HG02588 (cell line): ENCODE measurements around the gene TMEM129.
"Not testable (repeated sequence)": the region's sequence is repeated elsewhere in the genome, so short reads cannot be mapped to it uniquely, and the experiment has no call there.

Experiments used
- ATAC-seq: cut with Tn5 transposase; IDR thresholded peaks from one replicate; pipeline ENCODE4 v1.9.1; 2021; ENCODE audit warnings: mild to moderate bottlenecking, moderate library complexity; ENCODE audit not compliant: unreplicated experiment

The TMEM129 gene

DNA sequence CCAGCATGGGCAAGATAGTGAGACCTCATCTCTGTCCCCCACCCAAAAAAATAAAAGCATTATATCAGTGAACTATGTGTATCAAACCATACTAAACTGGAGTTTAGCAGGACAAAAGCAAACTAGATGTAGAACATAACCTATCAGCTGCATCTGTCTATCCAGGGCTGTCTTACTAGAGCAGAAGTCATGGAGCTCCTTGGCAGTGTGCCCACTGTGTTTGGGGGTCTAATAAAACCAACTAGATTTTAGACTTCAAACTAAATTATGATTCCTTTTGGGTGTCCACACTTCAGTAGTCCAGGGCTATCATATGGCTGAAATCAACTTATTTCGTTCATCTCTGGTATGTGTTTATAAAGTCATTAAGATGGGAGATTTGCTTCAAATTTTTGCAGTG, 17.3 kb downstream of the TMEM129 start:
- no peak for ATAC-seq

GRCh38 chr4:1701671-1702070, 19.5 kb downstream of the TMEM129 start:
- ATAC-seq, result not testable (repeated sequence)

- no peak for ATAC-seq
Measured at GRCh38 chr4:1695913-1696312, 25.2 kb downstream of the TMEM129 start.

DNA sequence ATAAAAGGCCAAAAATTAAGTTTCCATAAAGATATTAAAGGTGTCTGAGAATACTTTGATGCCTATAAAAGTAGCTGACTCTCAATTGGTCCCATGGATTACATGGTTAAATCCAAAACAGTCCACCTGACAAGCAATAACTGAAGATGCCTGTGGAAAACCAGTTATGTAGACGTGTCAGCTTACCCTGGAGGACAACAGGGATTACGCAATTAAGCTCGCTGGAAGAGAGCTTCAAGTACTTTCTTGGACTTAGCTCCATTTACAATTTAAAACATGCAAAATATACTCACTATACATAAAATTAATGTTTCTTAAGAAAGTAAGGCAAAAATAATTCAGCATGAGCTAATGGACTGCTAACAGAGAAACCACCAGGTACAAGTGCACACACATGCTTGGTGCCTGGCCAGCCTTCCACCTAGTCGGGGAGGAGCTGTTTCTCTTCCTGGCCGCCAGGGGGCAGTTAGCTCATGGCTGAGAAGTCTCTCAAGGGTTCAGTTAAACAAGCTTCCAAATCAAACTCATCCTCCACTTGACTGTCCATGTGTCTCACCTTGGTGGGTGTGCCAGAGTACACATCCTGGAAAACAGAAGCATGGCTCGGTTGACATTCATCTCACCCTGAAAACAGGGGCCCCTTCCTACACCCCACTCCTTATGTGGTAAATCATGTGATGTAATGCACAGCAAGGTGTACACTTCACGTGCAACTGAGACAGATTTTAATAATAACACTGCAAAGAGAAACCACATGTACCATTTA, 27.8 kb downstream of the TMEM129 start:
- peak; percentile 72 for ATAC-seq

GRCh38 chr4:1691737-1692373, 29.3 kb downstream of the TMEM129 start:
- ATAC-seq, result no peak

- ATAC-seq, result no peak
Measured at GRCh38 chr4:1690698-1691097, 30.4 kb downstream of the TMEM129 start.

DNA sequence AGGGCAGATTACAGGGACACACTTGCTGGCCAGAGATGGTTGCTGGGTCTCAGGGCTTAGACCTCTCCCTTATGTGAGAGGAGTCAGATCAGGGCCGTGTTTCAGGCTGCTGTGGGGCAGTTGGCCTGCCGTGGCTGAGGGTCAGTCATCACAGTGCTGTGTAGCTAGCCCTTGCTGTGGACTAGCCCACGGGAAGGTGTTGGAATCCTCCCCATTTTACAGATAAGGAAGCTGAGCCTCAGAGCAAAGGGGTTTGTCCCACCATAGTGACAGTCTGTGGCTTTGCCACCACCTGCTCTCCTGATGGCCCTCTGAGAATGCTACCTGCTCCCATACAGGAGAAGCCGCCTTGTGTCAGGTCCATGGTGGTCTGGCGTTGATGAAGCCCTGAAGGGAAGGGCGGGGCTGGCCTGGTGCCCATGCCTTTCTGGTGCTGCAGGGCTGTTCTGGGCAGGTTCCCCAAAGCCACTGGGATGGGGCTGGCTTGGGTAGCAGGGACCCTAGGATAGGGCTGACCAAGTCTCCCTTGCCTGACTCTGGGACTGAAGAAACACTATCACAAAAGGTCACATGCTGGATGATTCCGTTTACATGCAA, 34.6 kb downstream of the TMEM129 start:
- ATAC-seq, result no peak

DNA sequence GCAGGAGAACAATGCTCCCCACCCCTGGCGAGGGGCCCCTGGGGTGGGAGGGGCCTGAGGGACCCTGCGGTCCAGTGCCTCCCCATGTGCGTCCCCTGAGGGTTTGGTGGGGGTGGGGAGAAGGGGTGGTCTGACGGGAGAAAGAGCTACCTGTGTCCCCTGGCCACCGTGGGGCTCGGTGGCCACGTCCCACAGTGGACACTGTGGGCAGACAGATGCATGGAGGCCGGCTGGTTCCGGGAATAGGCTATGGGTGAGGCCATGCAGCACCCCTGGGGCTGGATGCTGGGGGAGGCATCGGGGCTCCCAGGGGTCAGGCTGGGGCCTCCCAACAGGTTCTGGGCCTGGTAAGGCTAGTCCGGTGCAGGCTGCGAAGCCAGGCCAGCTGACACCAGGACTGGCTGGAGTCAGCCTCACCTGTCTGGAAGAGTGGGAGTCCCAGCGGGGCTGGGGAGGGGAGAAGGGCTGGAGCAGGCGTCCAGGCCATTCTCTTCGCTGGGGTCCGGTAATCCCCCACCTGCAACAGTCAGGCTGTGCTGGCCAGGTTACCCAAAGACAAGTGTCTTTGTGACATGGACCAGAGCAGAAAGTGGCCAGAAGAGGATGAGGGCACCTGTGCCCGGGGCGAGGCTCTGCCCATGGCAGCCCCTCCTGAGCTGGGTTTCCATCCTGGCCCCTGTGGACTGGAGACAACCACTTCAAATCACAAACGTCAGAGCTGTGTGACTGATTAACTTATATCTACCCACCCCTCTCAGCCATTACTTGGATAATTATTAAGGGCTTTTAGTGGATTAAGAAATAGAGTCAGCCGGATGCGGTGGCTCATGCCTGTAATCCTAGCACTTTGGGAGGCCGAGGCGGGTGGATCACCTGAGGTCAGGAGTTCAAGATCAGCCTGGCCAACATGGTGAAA, 35.6 kb downstream of the TMEM129 start:
- no peak for ATAC-seq

DNA sequence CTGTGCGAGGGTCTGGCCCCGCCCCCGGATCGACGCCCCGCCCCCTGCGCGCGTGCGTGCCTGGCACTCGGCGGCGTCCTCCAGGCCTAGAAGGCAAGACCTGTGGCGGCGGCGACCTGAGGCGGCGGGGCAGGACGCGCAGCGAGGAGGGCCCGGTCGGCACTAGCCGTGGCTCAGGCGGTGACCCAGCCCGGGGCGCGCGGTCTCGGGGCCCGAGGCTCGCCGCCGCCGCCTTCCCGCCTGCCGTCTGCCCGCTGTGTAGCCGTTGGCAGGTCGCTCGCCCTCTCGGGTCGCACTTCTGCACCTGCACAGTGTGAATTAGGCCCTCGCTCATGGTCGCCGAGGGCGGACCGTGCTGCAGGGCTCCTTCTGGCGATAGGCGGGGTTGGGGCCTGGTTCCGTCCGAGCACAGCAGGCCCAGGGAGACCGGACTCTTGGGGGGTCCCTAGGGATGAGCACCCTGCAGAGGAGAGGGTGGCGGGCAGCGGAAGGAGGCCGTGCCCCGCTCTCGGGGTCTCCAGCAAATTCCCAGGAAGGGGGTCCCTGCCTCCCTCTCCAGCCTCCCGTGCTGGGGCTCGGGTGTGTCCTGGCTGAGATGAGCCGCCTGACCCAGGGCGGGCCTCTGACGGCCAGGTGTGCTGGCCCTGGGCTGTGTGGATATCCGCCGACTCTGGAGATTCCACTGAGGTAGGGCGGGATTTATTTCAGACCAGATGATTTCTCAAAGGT, 36.5 kb downstream of the TMEM129 start:
- ATAC-seq, result peak; percentile 2

DNA sequence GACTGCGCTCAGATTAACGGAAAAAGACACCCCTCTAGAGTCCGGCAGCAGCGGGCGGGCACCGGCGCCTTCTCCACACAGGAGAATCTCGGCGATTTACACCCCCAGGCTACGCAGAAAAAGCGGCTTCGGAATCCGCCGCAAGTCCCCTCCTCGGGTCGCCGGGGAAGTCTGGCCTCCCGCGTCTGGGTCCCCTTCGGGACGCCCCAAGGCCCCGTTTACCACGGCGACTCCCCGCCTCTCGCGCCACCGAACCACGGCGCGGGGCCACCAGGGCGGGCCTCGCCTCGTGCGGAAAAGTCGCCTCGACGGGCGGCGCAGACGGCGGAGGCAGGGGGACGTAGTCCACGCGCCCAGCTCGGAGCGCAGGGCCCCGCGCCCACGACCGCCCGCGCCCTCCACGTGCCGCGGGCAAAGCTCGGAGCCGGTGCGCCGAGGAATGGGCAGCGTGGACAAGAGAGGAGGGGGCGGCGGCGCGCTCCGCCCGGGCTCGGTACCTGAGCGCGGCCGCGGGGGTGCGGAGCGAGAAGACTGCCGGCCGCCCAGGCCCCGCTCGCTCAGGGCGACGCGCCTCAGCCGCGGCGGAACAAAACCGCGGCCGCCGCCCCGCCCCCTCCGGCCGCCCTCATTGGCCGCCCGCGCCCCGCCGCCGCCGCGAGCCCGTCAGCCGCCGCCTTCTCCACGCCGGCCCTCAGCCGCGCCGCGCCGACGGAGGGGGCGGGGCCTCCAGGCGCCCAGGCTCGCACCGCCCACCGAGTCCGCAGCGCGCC, 37.2 kb downstream of the TMEM129 start, which contains the start of gene FAM53A:
FAM53A (minus strand) TSS at position 578 of the 770 bp plus-strand sequence. CDS start 15,572 bp downstream, outside the sequence.
- ATAC-seq, result peak; percentile 81

- ATAC-seq, result no peak
Measured at GRCh38 chr4:1683261-1683735, 37.8 kb downstream of the TMEM129 start.

- ATAC-seq, result no peak
Measured at GRCh38 chr4:1682860-1683259, 38.3 kb downstream of the TMEM129 start.

GRCh38 chr4:1678244-1678643, 42.9 kb downstream of the TMEM129 start:
- no peak for ATAC-seq

GRCh38 chr4:1676605-1677525, 44.3 kb downstream of the TMEM129 start:
- ATAC-seq, result no peak

- no peak for ATAC-seq
Measured at GRCh38 chr4:1675802-1676137, 45.4 kb downstream of the TMEM129 start.

DNA sequence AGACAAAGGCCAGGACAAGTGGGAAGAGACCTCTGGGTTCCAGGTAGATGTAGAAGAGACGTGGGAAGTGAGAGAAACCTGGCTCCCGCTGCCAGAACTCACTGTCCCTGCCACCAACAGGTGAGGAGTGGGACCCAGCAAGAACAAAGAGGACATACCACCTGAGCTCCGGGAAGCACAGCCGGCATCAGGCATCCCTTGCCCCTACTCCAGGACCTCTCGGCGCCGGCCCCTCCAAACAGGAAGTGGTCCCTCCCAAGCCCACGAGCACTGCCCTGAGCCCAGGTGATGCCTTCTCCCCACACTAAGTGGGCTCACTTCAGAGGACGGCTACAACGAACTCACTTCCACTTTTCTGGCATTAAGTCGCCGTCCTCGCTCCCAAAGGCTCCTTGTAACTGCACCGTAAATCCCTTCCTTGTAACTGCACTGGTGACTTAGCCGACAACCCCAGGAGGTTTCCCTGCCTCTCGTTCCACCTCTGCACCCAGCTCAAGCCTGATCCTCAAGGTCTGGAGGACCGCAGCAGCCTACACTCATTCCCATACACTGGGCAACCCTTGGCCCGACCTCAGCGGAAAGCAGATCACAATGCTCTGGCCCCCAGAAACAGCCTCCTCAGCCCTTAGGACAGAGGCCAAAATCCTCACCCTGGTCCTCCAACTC, 45.9 kb downstream of the TMEM129 start:
- no peak for ATAC-seq

DNA sequence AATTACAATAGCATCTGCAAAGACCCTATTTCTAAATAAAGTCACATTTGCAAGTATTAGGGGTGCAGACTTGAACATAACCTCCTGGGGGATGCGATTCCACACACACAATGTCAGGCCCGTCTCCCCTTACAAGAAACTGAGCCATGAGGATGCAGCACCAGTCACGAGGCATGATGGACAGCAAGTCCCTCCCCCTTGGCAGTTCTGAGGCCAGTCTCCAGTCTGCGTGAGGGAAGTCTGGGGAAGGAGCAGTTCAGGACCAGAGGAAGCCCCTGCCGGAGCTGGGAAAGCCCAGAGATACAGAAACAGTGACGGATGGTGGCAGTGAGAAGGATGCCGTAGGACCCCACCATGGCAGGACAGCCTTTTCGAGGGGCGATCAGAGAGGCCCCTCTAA, 46.4 kb downstream of the TMEM129 start:
- ATAC-seq, result no peak

DNA sequence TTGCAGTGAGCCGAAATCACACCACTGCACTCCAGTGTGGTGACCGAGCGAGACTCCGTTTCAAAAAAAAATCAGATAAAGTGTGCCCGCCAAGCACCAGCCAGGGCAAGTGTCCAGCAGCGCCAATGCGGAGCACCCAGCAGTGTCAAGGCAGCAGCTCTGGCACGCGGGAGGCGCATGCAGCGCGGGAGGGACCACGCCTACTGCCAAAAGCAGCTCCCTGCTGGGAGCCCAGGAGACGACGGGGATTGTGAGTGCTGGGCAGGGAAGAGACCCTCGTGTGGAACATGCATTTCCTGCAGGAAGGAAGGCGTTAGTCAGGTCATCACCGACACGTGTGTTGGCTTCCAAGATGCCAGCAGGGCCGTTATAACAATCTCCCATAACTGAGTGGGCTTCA, 47.5 kb downstream of the TMEM129 start:
- no peak for ATAC-seq
